HG03575 (cell line): Measurements from ENCODE around the gene P3H2.
"Not testable (repeated sequence)": the region's sequence is repeated elsewhere in the genome, so short reads cannot be mapped to it uniquely, and the experiment has no call there.

Experiments used
- ATAC-seq: cut with Tn5 transposase; IDR thresholded peaks from one replicate; pipeline ENCODE4 v1.9.1; 2021; ENCODE audit not compliant: unreplicated experiment, insufficient number of reproducible peaks, low FRiP score; ENCODE audit errors: extremely low read depth

P3H2 gene

GRCh38 chr3:190096345-190096744 lies 24.4 kb downstream of the P3H2 start:
- no peak for ATAC-seq

GRCh38 chr3:190094160-190094718 lies 26.5 kb downstream of the P3H2 start:
- ATAC-seq: no peak

GRCh38 chr3:190092250-190092649 lies 28.4 kb downstream of the P3H2 start:
- ATAC-seq: no peak

GRCh38 chr3:190089711-190090110 lies 31.0 kb downstream of the P3H2 start:
- no peak for ATAC-seq

- ATAC-seq: no peak
Observed at GRCh38 chr3:190088890-190089289, 31.8 kb downstream of the P3H2 start.

GRCh38 chr3:190086191-190086590 lies 34.5 kb downstream of the P3H2 start:
- ATAC-seq: no peak

GRCh38 chr3:190084983-190085382 lies 35.7 kb downstream of the P3H2 start:
- ATAC-seq: no peak

GRCh38 chr3:190083635-190084034 lies 37.1 kb downstream of the P3H2 start:
- ATAC-seq: no peak

- no peak for ATAC-seq
Observed at GRCh38 chr3:190081389-190081788, 39.3 kb downstream of the P3H2 start.

- ATAC-seq: not testable (repeated sequence)
Observed at GRCh38 chr3:190079173-190079572, 41.5 kb downstream of the P3H2 start.

- no peak for ATAC-seq
Observed at GRCh38 chr3:190077395-190078045, 43.2 kb downstream of the P3H2 start.

- ATAC-seq: no peak
Observed at GRCh38 chr3:190076601-190077394, 43.9 kb downstream of the P3H2 start.

- ATAC-seq: no peak
Observed at GRCh38 chr3:190076136-190076535, 44.6 kb downstream of the P3H2 start.

- no peak for ATAC-seq
Observed at GRCh38 chr3:190074817-190075216, 45.9 kb downstream of the P3H2 start.

GRCh38 chr3:190073264-190074008 lies 47.3 kb downstream of the P3H2 start:
- no peak for ATAC-seq

- ATAC-seq: no peak
Observed at GRCh38 chr3:190072856-190073255, 47.8 kb downstream of the P3H2 start.

GRCh38 chr3:190071921-190072320 lies 48.8 kb downstream of the P3H2 start:
- ATAC-seq: not testable (repeated sequence)

- ATAC-seq: no peak
Observed at GRCh38 chr3:190070622-190071347, 49.9 kb downstream of the P3H2 start.

- ATAC-seq: no peak
Observed at GRCh38 chr3:190065204-190065603, 55.5 kb downstream of the P3H2 start.
